H9 (cell line): ENCODE results near the gene SNN. TPM values are rescaled to one million over a fixed set of nuclear protein-coding genes. Genes with fewer than 3 reads are reported as not detected.

Experiments used
- DNase-seq: peaks from one replicate; pipeline ENCODE4 v3.0.0-alpha.2; 2017
- H2AFZ ChIP-seq: one replicate; pipeline ENCODE4 v1.6.1; 2013; ENCODE audit warnings: mild to moderate bottlenecking, low read length, control low read depth, moderate library complexity
- H2AK5ac ChIP-seq: 2 replicates; pipeline ENCODE4 v1.6.1; 2013; ENCODE audit warnings: low read length, control low read depth, mixed read lengths; ENCODE audit not compliant: insufficient read length
- H2BK120ac ChIP-seq: one replicate; pipeline ENCODE4 v1.6.1; 2013; ENCODE audit warnings: low read depth, mild to moderate bottlenecking, low read length, control low read depth, inconsistent platforms; ENCODE audit not compliant: poor library complexity, severe bottlenecking
- H2BK12ac ChIP-seq: 2 replicates; pipeline ENCODE4 v1.6.1; 2013; ENCODE audit warnings: low read length, control low read depth, mixed read lengths, low read depth; ENCODE audit not compliant: insufficient read length
- H2BK15ac ChIP-seq: 2 replicates; pipeline ENCODE4 v1.6.1; 2013; ENCODE audit warnings: low read depth, low read length, control low read depth
- H2BK20ac ChIP-seq: one replicate; pipeline ENCODE4 v1.6.1; 2013; ENCODE audit warnings: low read depth, mild to moderate bottlenecking, low read length, control low read depth, inconsistent platforms; ENCODE audit not compliant: poor library complexity, severe bottlenecking
- H2BK5ac ChIP-seq: 2 replicates; pipeline ENCODE4 v1.6.1; 2013; ENCODE audit warnings: low read length, control low read depth, mixed read lengths; ENCODE audit not compliant: insufficient read length
- H3K14ac ChIP-seq: 2 replicates; pipeline ENCODE4 v1.6.1; 2013; ENCODE audit warnings: low read length, control low read depth; ENCODE audit not compliant: insufficient read depth
- H3K18ac ChIP-seq: 2 replicates; pipeline ENCODE4 v1.6.1; 2013; ENCODE audit warnings: low read depth, mild to moderate bottlenecking, mixed read lengths, low read length, control low read depth; ENCODE audit not compliant: insufficient read length
- H3K23ac ChIP-seq: 2 replicates; pipeline ENCODE4 v1.6.1; 2013; ENCODE audit warnings: low read length, control low read depth, mixed read lengths, low read depth; ENCODE audit not compliant: insufficient read length
- H3K23me2 ChIP-seq: 2 replicates; pipeline ENCODE4 v1.6.1; 2013; ENCODE audit warnings: low read depth, mild to moderate bottlenecking, mixed read lengths, low read length, control low read depth; ENCODE audit not compliant: insufficient read length, poor library complexity, severe bottlenecking
- H3K27ac ChIP-seq: 2 replicates; pipeline ENCODE4 v1.5.1; 2013; ENCODE audit warnings: low read length, control low read depth, mixed read lengths, low read depth; ENCODE audit not compliant: insufficient read length
- H3K27me3 ChIP-seq: 2 replicates; pipeline ENCODE4 v1.6.1; 2013; ENCODE audit warnings: low read length, control low read depth, inconsistent platforms; ENCODE audit not compliant: insufficient read depth
- H3K4ac ChIP-seq: 2 replicates; pipeline ENCODE4 v1.6.1; 2013; ENCODE audit warnings: low read depth, mild to moderate bottlenecking, control low read depth, inconsistent platforms, low read length, moderate library complexity
- H3K4me1 ChIP-seq: 2 replicates; pipeline ENCODE4 v1.6.1; 2013; ENCODE audit warnings: low read length, control low read depth, inconsistent platforms; ENCODE audit not compliant: insufficient read depth
- H3K4me2 ChIP-seq: 2 replicates; pipeline ENCODE4 v1.6.1; 2013; ENCODE audit warnings: low read length, control low read depth, mixed read lengths; ENCODE audit not compliant: insufficient read length, insufficient read depth
- H3K56ac ChIP-seq: 2 replicates; pipeline ENCODE4 v1.6.1; 2013; ENCODE audit warnings: low read depth, mild to moderate bottlenecking, mixed read lengths, low read length, control low read depth; ENCODE audit not compliant: insufficient read length
- H3K79me1 ChIP-seq: 2 replicates; pipeline ENCODE4 v1.6.1; 2013; ENCODE audit warnings: low read depth, mild to moderate bottlenecking, moderate library complexity, low read length, control low read depth, inconsistent platforms; ENCODE audit not compliant: insufficient read depth, poor library complexity, severe bottlenecking
- H3K79me2 ChIP-seq: 2 replicates; pipeline ENCODE4 v1.6.1; 2013; ENCODE audit warnings: low read length, control low read depth, inconsistent platforms; ENCODE audit not compliant: insufficient read depth
- H3K9ac ChIP-seq: 2 replicates; pipeline ENCODE4 v1.6.1; 2013; ENCODE audit warnings: low read length, control low read depth, mixed read lengths; ENCODE audit not compliant: insufficient read length; ENCODE audit errors: extremely low read depth
- H3K9me3 ChIP-seq: one replicate; pipeline ENCODE4 v1.6.1; 2013; ENCODE audit warnings: low read depth, low read length, inconsistent platforms; ENCODE audit not compliant: control insufficient read depth
- H3T11ph ChIP-seq: one replicate; pipeline ENCODE4 v1.6.1; 2013; ENCODE audit warnings: mild to moderate bottlenecking, low read length, control low read depth, inconsistent platforms
- H4K20me1 ChIP-seq: one replicate; pipeline ENCODE4 v1.6.1; 2013; ENCODE audit not compliant: control insufficient read depth, insufficient read length, insufficient read depth
- H4K5ac ChIP-seq: 2 replicates; pipeline ENCODE4 v1.6.1; 2013; ENCODE audit warnings: low read depth, mild to moderate bottlenecking, mixed read lengths, low read length, control low read depth; ENCODE audit not compliant: insufficient read length
- H4K8ac ChIP-seq: replicated peaks from 2 replicates; pipeline ENCODE4 v1.6.1; 2013; ENCODE audit warnings: low read length, control low read depth, mixed read lengths, low read depth; ENCODE audit not compliant: insufficient read length
- H4K91ac ChIP-seq: 2 replicates; pipeline ENCODE4 v1.6.1; 2013; ENCODE audit warnings: low read depth, mild to moderate bottlenecking, moderate library complexity, mixed read lengths, low read length, control low read depth; ENCODE audit not compliant: insufficient read length
- H3K27ac Mint-ChIP-seq, 3 experiments: 2 replicates in 2 of 3; 3 replicates in 1 of 3; pipeline ENCODE4 v1.8.0; 2020 to 2021; ENCODE audit warnings: mixed read lengths in 3 of 3, mild to moderate bottlenecking in 1 of 3, moderate library complexity in 1 of 3
- H3K27me3 Mint-ChIP-seq: 2 replicates; pipeline ENCODE4 v1.8.0; 2021; ENCODE audit warnings: low read depth, mild to moderate bottlenecking, moderate library complexity, mixed read lengths
- H3K36me3 Mint-ChIP-seq, 3 experiments: 2 replicates in 2 of 3; 3 replicates in 1 of 3; pipeline ENCODE4 v1.8.0; 2020 to 2021; ENCODE audit warnings: low read depth in 3 of 3, mixed read lengths in 3 of 3; ENCODE audit not compliant: insufficient read depth in 1 of 3
- H3K4me1 Mint-ChIP-seq, 2 experiments: 2 replicates each; pipeline ENCODE4 v1.8.0; 2020; ENCODE audit warnings: mixed read lengths in 2 of 2
- H3K4me3 Mint-ChIP-seq, 2 experiments: 2 replicates in 1 of 2; 3 replicates in 1 of 2; pipeline ENCODE4 v1.8.0; 2020 to 2021; ENCODE audit warnings: mild to moderate bottlenecking in 2 of 2, mixed read lengths in 2 of 2, moderate library complexity in 1 of 2
- H3K9me3 Mint-ChIP-seq, 2 experiments: 2 replicates in 1 of 2; 3 replicates in 1 of 2; pipeline ENCODE4 v1.8.0; 2020; ENCODE audit warnings: mild to moderate bottlenecking in 2 of 2, mixed read lengths in 2 of 2, moderate library complexity in 1 of 2
- CTCF ChIP-seq: fragments of 200-600 bp; sonication (generic); conservative IDR thresholded peaks from 3 replicates; pipeline ENCODE4 v1.8.0; 2021; ENCODE audit warnings: antibody characterized with exemption, mild to moderate bottlenecking
- WGBS: extraction: QIAGEN DNeasy Blood & Tissue Kit; methylation state at CpG from one replicate; pipeline ENCODE4 v1.1.7; 2013; ENCODE audit warnings: missing lambda C conversion rate, low lambda C conversion rate, mixed read lengths; ENCODE audit not compliant: insufficient read length; ENCODE audit errors: extremely low coverage; 5-methylcytosine and 5-hydroxymethylcytosine counted together
- total RNA-seq: library from RNA; stranded (reverse); gene quantifications from 2 replicates; pipeline ENCODE4 v1.2.1, GENCODE V29; 2021

The SNN gene
- total RNA-seq, 1 experiment from 2014 or later: 44.2 TPM

- Mint-ChIP-seq H3K27ac (no peak overlapping the region), H3K9me3 (no peaks in the 10 kb centered on the region; a peak in 1 of 5 replicates), H3K4me1 (peaks cover 24 to 45% of the 10 kb centered on the region in 2 experiments), H3K27me3 (peaks cover 4% of the 10 kb centered on the region), H3K36me3 (no peaks in the 10 kb centered on the region), H3K4me3 (no peak overlapping the region)
- H3K18ac ChIP-seq: no peak overlapping the region
- H2BK15ac ChIP-seq: no peak overlapping the region
- H3K23me2 ChIP-seq: peaks cover 3% of the 10 kb centered on the region
- no peak overlapping the region for H4K8ac ChIP-seq
- no peak overlapping the region for H2BK20ac ChIP-seq
- no peaks in the 10 kb centered on the region for H4K20me1 ChIP-seq
- no peak overlapping the region for H3T11ph ChIP-seq
- no peak overlapping the region for H3K27ac ChIP-seq
- H3K9ac ChIP-seq: no peak overlapping the region
- H3K4me1 ChIP-seq: peaks cover 3% of the 10 kb centered on the region; the same call in 1 of the 2 replicates
- no peak for TF ChIP-seq CTCF
- no peaks in the 10 kb centered on the region for H3K79me2 ChIP-seq
- H2BK120ac ChIP-seq: no peak overlapping the region
- no peaks in the 10 kb centered on the region for H3K27me3 ChIP-seq
- H3K56ac ChIP-seq: no peak overlapping the region
- DNase-seq: no peak
- no CpG with 5 or more reads among the region's 6 CpGs for WGBS
- H2AFZ ChIP-seq: no peak overlapping the region
- no peak overlapping the region for H4K5ac ChIP-seq
- no peak overlapping the region for H3K14ac ChIP-seq
- no peak overlapping the region for H3K4ac ChIP-seq
- no peak overlapping the region for H2BK12ac ChIP-seq
- no peaks in the 10 kb centered on the region for H3K9me3 ChIP-seq
- H2BK5ac ChIP-seq: no peak overlapping the region
- no peak overlapping the region for H2AK5ac ChIP-seq
- no peak overlapping the region for H4K91ac ChIP-seq
- no peak overlapping the region for H3K23ac ChIP-seq
- no peak overlapping the region for H3K4me2 ChIP-seq
- no peaks in the 10 kb centered on the region for H3K79me1 ChIP-seq
Measured at GRCh38 chr16:11634312-11634711, 33.9 kb upstream of the SNN start.
